ENCODE measurements around the gene NHEJ1. TPM values are rescaled to one million over a fixed set of nuclear protein-coding genes. Genes with fewer than 3 reads are reported as not detected.
A peak's percentile ranks its signal among the peaks of the same experiment; 100 is the strongest.

Gene NHEJ1
- total RNA-seq, 2 donors from 2014 or later, result 8.9 to 9.3 TPM

DNA sequence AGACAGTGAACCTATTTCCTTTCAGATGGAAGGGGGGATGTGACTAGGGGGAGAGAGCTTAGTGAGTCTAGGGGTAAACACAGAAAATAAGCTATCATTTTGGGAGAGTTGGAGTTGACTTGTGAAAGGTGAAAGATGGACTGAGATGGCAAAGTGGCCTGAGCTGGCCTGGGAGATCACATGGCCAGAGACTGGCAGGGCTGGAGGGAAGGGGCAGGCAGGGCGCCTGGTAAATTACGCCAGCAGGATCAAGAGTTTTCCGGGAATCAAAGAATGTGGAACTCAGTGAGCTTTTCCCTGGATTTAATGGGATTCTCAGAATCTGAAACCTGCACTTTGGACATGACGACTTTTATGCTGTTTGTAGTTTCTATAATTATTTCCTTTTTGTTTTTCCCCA, 118.5 kb downstream of the NHEJ1 start:
- H3K27ac ChIP-seq, result no peak overlapping the region
- WGBS, 2 donors, result 75 to 77% methylated on average over 4 of the region's 4 CpGs
- H3K9me3 ChIP-seq, result no peaks in the 10 kb centered on the region
- no peak for TF ChIP-seq POLR2A (IDR thresholded peaks at IDR 0.05)
- TF ChIP-seq, protein P1, sequence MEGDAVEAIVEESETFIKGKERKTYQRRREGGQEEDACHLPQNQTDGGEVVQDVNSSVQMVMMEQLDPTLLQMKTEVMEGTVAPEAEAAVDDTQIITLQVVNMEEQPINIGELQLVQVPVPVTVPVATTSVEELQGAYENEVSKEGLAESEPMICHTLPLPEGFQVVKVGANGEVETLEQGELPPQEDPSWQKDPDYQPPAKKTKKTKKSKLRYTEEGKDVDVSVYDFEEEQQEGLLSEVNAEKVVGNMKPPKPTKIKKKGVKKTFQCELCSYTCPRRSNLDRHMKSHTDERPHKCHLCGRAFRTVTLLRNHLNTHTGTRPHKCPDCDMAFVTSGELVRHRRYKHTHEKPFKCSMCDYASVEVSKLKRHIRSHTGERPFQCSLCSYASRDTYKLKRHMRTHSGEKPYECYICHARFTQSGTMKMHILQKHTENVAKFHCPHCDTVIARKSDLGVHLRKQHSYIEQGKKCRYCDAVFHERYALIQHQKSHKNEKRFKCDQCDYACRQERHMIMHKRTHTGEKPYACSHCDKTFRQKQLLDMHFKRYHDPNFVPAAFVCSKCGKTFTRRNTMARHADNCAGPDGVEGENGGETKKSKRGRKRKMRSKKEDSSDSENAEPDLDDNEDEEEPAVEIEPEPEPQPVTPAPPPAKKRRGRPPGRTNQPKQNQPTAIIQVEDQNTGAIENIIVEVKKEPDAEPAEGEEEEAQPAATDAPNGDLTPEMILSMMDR (IDR thresholded peaks at IDR 0.05), result no peak
- ATAC-seq, result no peak
- no peaks in the 10 kb centered on the region for H3K36me3 ChIP-seq (replicated peaks in 1 of 2; ENCODE audit: insufficient read depth in 1 of 2, low read depth in 2 of 2)
- peaks cover 8% of the 10 kb centered on the region for H3K4me1 ChIP-seq
- no peak for DNase-seq
- intact Hi-C loops (cut with DNase I), result no loop called here
- H3K27me3 ChIP-seq, result peaks cover 0 to 9% of the 10 kb centered on the region in 2 donors
- H3K4me3 ChIP-seq, result no peak overlapping the region

DNA sequence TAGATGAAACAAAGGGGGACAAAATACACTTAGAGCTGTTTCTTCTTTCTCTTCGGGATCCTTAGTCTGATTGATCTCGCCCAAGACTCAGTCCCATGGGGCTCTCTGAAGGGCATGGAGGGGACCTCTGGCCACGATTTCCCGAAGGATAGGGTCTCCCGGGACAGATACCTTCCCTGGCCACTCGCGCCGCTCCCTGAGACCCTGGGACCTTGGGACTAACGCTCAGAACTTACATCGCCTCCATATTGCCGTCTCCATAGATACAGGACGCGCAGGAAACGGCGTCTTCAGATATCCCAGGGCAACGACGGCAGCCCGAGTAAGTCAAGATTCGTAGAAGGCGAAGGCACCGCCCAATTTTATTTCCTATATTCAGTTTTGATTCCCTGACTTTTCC, 119.4 kb downstream of the NHEJ1 start, which contains the start of gene CFAP65:
Gene CFAP65, minus strand, starts transcription at position 265 of the 400 bp plus-strand sequence. CDS start 2,468 bp downstream, outside the sequence.
- intact Hi-C loops (cut with DNase I), result no loop called here
- no peaks in the 10 kb centered on the region for H3K36me3 ChIP-seq (replicated peaks in 1 of 2; ENCODE audit: insufficient read depth in 1 of 2, low read depth in 2 of 2)
- 0 to 2% methylated on average over 19 to 21 of the region's 21 CpGs for WGBS, 2 donors
- no peak within 1 kb of the TSS for H3K27ac ChIP-seq
- H3K4me1 ChIP-seq, result peaks cover 8% of the 10 kb centered on the region
- no peak within 1 kb of the TSS for H3K4me3 ChIP-seq
- TF ChIP-seq, protein P1 (IDR thresholded peaks at IDR 0.05), result no peak
- no peak for TF ChIP-seq POLR2A (IDR thresholded peaks at IDR 0.05)
- DNase-seq (peak; percentile 53 to 74 (median 58)), ATAC-seq (peak; percentile 71)
- H3K9me3 ChIP-seq, result no peaks in the 10 kb centered on the region
- peaks cover 0 to 9% of the 10 kb centered on the region in 2 donors for H3K27me3 ChIP-seq

DNA sequence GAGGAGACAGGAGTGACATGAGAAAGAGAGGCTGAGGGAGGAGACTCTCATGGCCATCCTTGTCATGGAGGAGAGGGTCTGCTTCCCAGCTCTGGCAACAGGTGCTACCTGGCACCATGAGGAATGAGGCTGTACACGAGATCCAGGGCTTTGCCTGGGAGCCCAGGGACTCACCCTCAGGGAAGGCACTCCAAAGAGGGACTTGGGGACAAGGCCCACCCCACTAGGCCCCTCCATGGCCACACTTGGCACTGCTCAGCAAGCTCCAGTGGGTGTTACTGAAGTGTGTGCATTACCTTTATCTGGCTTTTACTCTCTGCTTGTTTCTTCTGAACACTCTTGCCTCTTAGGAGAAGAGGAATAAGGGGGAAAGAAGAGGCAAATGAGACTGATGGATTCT, 122.0 kb downstream of the NHEJ1 start:
- WGBS, 2 donors, result 0 to 20% methylated on average over 1 of the region's 1 CpG
- H3K4me3 ChIP-seq, result no peak overlapping the region
- no peaks in the 10 kb centered on the region for H3K9me3 ChIP-seq
- no peaks in the 10 kb centered on the region for H3K36me3 ChIP-seq (replicated peaks in 1 of 2; ENCODE audit: insufficient read depth in 1 of 2, low read depth in 2 of 2)
- no peak overlapping the region for H3K27ac ChIP-seq
- H3K27me3 ChIP-seq, result peaks cover 0 to 9% of the 10 kb centered on the region in 2 donors
- TF ChIP-seq, protein P1 (IDR thresholded peaks at IDR 0.05), result no peak
- no peak for TF ChIP-seq POLR2A (IDR thresholded peaks at IDR 0.05)
- ATAC-seq (no peak), DNase-seq (no peak)
- intact Hi-C loops (cut with DNase I), result no loop called here
- peaks cover 8% of the 10 kb centered on the region for H3K4me1 ChIP-seq

DNA sequence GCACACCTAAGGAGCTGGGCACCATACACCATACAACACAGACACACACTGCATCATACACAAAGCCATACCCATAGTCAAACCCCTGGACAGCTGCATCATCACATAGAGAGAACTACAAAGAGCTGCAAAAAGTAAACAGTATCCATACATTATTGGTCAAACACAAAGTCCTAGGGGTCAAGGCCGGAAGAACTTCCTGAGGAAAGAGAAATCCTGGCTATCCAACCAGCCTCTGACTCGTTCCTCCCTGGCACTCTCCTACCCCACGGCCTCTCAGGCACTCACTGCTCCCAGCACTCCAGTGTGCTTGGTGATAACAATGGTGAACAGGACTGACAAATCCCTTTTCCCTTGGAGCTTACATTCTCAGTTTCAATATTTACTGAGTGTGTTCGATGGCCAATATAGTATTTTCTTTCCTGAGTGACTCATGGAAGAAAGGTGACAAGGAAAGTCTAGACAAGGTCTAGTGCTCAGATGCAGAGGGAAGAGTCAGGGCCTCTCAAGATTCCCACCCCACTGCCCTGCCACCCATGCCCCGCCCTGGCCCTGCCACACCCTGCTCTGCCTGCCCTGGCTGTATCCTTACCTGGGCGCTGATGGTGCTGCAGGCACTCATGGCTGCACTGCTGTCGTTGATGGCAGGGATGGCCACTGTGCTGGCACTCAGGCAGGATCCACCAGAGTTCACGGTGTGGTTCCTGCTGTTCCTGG, 122.7 kb downstream of the NHEJ1 start:
- peaks cover 0 to 9% of the 10 kb centered on the region in 2 donors for H3K27me3 ChIP-seq

More for the DNA sequence above, 122.7 kb downstream of the NHEJ1 start:
- no peak overlapping the region for H3K27ac ChIP-seq
- ATAC-seq (no peak), DNase-seq (no peak)
- intact Hi-C loops (cut with DNase I), result no loop called here
- WGBS, 2 donors, result 38 to 43% methylated on average over 7 to 8 of the region's 8 CpGs
- no peaks in the 10 kb centered on the region for H3K36me3 ChIP-seq (replicated peaks in 1 of 2; ENCODE audit: insufficient read depth in 1 of 2, low read depth in 2 of 2)
- H3K4me3 ChIP-seq, result no peak overlapping the region
- peaks cover 8% of the 10 kb centered on the region for H3K4me1 ChIP-seq
- TF ChIP-seq POLR2A (IDR thresholded peaks at IDR 0.05), result no peak
- TF ChIP-seq, protein P1 (IDR thresholded peaks at IDR 0.05), result no peak
- H3K9me3 ChIP-seq, result no peaks in the 10 kb centered on the region

All from body of pancreas (tissue), 4 donors.